8988T (cell line): Measurements from ENCODE around the gene TNFAIP8.

ENCODE experiments used
- DNase-seq: peaks from one replicate; pipeline ENCODE4 v3.0.0; 2011

Gene TNFAIP8

GRCh38 chr5:119353213-119353612 is 2.6 kb upstream of the TNFAIP8 start:
- DNase-seq: no peak

DNA sequence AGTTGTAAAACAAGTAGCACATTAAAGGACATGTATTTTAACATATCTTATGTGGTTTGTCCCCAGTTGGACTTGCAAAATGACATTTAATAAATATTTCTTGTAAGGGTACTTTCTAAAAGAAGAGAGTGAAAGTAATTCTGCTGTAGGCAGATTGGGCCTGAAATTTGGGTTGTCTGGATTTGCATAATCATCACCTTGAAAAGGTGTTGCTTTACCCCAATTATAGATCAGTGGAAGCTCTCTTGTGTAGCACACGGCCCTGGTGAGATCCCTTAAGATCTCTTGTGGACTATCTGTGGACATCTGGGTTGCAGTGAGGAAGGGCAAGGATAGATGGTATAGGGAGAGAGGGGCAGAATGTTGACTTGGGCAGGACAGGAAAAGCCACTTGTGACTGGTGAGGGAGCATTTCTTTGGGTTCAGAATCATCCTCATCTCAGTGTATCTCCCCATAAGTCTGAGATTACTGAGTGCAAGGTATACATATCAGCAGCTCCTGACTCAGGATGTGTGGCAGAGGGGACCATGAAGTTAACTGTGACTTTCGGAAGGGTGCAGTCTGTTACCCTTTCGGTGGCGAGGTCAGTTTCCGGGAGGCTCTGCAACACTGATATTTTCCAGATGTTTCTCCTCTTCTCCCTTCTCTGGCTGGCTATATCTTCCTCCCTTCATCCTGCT is 2.0 kb upstream of the TNFAIP8 start:
- DNase-seq: no peak

- DNase-seq: no peak
These were observed 1.1 kb upstream of the TNFAIP8 start for GRCh38 chr5:119354537-119355243.

GRCh38 chr5:119355244-119355638 is 578 bp upstream of the TNFAIP8 start:
- DNase-seq: no peak

DNA sequence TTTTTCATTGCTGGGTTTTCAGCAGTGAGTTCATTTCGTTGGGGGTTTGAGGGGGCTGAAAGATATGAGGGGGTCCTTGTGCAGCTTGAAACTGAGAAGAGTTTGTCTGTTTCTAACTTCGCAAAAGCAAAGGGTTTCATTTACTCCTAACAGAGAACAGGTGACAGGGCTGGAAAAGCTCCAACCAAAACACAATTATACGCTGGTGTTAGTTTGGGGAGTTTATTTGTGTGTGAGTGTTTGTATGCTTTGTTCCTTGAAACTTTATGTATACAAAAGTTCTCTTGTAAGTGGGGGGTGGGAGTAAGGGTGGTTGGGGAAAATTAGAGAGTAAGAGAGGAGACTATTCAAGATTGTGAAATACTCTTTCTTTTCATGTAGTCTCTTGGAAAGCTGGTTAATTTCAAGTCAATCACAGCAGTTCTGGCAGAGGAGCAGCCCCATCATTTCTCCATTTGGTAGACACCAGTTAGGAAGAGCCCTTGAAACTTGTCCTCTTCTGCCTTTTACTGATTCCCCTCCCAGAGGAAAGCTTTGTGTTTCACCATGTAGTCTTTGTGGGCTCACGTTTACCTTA is 881 bp downstream of the TNFAIP8 start:
- DNase-seq: no peak

GRCh38 chr5:119357270-119357669 is 1.5 kb downstream of the TNFAIP8 start:
- no peak for DNase-seq

- DNase-seq: no peak
These were observed 2.1 kb downstream of the TNFAIP8 start for GRCh38 chr5:119357808-119358529.

DNA sequence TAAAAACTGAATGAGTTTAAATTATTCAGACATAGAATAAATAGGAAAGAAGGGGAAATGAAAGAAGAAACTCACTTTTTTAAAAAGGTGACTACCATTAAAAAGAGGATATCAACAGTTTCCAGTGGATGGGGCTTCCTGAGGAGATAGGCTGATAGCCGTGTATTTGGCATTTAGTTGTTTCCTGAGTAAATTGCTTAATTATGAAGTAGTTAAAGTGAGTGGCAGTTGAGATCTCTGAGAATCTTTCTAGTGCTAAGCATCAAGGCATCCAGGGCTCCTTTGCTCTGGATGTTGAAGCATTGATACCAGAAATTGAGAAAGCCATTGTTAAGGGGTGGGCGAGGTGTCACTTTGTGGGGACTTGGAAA is 2.7 kb downstream of the TNFAIP8 start:
- no peak for DNase-seq

DNA sequence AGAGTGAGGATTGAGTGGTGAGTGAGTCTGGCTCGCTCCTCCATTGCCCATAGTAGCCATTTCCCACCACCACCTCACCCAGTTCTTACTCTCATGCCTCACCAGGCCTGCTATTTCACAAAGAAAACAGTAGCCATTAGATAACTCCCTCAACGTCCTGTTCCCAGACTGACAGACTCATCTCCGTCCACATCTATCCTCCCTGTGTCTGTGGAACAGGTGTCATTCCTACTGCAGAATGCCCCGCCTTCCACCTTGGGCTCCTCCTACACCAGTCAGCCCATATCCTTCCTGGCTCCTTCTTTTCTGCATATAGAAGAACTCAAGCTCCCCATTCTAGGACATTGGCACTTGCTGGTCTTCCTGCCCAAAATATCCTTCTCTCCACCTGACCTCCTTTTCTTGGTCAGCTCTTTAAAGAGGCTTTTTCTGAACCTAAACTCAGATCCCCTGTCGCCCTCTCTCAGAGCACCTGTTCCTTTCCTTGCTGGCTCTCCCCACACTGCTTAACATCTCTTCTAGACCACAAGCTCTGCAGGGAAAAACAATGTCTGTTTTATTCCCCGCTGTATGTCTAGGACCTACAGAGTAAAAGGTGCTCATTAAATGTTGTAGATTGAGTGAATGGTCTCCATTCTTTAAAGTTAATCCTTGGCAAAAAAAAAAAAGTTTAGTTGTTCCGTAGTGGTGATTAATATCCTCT is 3.2 kb downstream of the TNFAIP8 start:
- DNase-seq: no peak

DNA sequence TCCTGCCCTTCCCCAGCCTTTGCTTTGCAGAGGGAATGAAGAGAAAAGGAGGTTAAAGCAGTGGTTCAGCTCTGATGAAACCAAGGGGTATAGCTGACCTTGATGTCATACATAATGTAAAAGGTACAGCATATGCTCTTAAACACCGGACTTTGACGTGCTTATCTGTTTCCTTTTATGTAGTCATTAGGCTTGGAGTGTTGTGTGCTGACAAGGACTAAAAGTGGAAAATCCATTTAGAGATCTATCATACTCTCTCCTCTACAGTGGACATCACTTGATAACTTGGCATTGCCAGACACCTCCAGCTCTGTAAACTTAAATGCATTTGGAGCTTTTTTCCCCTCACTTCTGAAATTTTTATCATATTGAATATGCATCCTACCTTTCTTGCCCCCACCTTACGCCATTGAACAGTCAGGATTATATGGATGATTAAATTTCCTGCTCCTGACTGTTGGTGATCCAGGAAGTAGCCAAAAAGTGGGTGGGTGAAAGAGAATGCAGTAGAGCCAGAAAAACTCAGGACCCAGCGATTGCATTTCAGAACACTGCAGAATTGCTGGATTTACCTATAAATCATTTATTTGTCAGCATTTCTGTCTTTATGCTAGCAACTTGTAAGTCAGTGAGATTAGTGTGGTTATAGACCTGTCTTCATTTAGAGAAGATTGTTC is 4.1 kb downstream of the TNFAIP8 start:
- DNase-seq: no peak

DNA sequence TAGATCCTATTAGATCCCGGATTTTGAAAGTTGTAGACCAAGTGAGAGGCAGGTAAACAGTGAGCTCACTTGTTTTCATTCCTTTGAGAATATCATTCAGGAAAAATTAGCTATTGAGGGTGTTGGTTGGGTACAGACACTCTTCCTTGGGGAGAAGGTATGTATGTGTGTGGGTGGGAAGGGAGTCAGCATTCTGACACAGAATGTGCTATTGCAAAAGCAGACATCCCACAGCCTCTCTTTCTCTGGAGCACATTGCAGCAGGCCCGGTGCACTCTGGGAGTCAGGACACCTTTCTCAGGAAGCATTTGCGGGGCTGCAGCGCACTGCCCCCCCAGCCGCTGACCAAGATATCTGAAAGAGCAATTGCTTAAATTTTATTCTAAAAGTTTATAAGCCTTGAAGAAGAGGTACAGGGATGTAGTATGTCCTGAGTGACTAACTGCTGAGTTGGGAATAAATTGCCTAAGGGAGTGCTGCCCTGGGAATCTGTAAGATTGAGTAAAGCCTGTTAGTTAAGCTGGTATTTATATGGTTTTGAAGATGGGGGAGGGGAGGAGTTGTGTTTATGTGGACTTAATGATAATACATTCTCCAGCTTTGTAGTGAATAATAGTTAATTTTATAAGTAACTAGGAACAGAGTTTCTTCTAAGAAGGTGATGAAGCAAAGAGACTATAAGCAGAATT is 5.2 kb downstream of the TNFAIP8 start:
- no peak for DNase-seq

DNA sequence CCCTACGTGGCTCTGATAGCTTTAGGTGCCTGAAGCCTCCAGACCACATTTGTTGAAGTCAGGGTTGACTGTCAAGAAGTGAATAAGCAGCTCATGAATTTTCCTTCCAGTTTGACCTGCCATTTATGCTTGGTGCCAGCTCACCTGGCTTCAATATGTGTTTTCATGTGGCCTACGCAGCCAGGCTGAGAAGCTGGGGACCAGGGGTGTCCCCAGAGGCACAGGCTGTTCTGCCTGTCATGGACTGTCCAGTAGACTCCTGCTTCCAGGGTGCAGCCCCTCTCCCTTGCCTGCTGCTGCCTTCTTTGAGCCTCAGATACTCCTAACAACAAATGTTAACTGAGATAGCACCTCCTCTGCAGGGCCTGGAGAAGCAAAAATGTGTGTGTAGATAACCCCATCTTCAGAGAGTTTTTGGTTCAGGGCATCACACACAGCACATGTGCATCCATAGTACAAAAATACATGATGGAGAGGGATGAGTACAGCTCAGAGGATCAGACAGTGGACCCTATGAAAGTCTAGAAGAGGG is 5.8 kb downstream of the TNFAIP8 start:
- DNase-seq: no peak

- no peak for DNase-seq
These were observed 6.9 kb downstream of the TNFAIP8 start for GRCh38 chr5:119362714-119363113.

- no peak for DNase-seq
These were observed 7.5 kb downstream of the TNFAIP8 start for GRCh38 chr5:119363271-119363670.

DNA sequence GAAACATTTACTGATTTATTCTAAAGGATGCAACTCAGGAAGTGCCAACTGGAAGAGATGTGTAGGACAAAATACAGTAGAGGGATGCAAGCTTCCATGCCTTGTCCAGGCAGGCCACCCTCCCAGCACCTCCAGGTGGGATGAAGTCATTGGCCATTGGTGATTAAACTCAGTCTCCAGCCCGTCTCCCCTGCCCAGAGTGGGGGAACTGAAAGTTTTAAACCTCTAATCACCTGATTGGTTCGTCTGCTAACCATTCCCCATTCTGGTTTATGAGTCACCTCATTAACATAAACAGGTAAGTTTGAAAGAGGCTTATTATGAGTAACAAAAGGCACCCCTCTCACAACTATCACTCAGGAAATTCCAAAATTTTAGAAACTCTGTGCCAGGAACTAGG is 8.1 kb downstream of the TNFAIP8 start:
- no peak for DNase-seq

- DNase-seq: no peak
These were observed 10.2 kb downstream of the TNFAIP8 start for GRCh38 chr5:119365847-119366539.

- no peak for DNase-seq
These were observed 10.7 kb downstream of the TNFAIP8 start for GRCh38 chr5:119366540-119366881.

- DNase-seq: no peak
These were observed 11.9 kb downstream of the TNFAIP8 start for GRCh38 chr5:119367502-119368237.

DNA sequence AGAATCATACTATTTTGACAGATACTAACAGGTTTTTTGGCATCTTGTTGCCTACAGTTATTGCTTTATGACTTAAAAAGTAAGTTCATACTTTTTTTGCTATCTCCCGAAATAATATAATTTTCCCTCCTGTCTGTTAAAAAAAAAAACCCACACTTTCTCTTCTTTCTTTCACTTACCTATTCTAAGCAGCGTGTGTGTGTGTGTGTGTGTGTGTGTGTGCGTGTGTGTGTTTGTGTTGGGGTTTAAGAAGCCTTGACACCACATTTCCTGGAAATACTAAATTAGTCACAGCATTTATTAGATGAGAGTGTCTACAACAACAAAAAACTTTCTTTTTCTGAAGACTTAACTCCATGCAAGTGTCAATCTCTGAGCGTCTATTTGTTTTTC is 12.4 kb downstream of the TNFAIP8 start:
- no peak for DNase-seq

DNA sequence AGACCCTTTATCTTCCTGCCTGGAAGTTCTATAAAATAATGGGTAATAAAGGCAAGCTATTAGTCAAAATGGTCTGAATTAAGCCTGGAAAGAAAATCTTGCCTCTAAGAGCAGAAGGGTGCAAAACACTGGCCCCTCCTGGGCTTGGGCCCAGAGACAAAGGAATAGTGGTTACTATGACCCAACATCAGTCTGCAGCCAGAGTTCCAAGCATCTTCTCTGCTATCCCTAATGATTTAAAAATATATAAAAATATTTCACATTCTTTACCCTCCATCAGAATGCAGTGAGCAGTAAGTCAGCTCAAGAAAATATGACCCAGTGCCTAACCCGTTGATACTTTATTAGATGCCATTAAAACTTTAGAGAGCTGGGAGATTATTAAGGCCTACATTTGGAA is 14.7 kb downstream of the TNFAIP8 start:
- DNase-seq: no peak
